K562 (cell line): ENCODE results near the gene ATG4C. TPM values are rescaled to one million over a fixed set of nuclear protein-coding genes. Genes with fewer than 3 reads are reported as not detected.

ENCODE experiments used
- CREB3L1 ChIP-seq: fragments of 450-650 bp; IDR thresholded peaks from 2 replicates; pipeline ENCODE4 v1.6.1; 2014; ENCODE audit warnings: low read depth, mild to moderate bottlenecking, moderate library complexity, borderline replicate concordance
- DEAF1 ChIP-seq: fragments of 450-650 bp; formaldehyde crosslinking; IDR thresholded peaks from 2 replicates; pipeline ENCODE4 v1.4.0; 2020; ENCODE audit warnings: mild to moderate bottlenecking, moderate library complexity
- FOXJ2 ChIP-seq: fragments of 200-800 bp; sonication (Bioruptor generic); IDR thresholded peaks from 2 replicates; pipeline ENCODE4 v1.6.1; 2016; ENCODE audit warnings: missing genetic modification characterization, missing compliant biosample characterization
- MITF ChIP-seq: IDR thresholded peaks from 2 replicates; pipeline ENCODE4 v1.6.1; 2014; ENCODE audit warnings: antibody characterized with exemption
- POLR2AphosphoS5 ChIP-seq: IDR thresholded peaks from 2 replicates; pipeline ENCODE4 v1.6.1; 2011; ENCODE audit warnings: mild to moderate bottlenecking, low read depth, low read length, moderate library complexity; ENCODE audit not compliant: control insufficient read depth, insufficient read depth
- RBM17 ChIP-seq: fragments of 200-400 bp; formaldehyde crosslinking; IDR thresholded peaks from 2 replicates; pipeline ENCODE4 v1.6.1; 2017; ENCODE audit warnings: low read depth, mild to moderate bottlenecking, low read length, borderline replicate concordance
- RFX1 ChIP-seq: fragments of 450-650 bp; IDR thresholded peaks from 2 replicates; pipeline ENCODE4 v1.6.1; 2016; ENCODE audit warnings: mild to moderate bottlenecking, moderate library complexity
- SMAD2 ChIP-seq: fragments of 150-350 bp; IDR thresholded peaks from 2 replicates; pipeline ENCODE4 v1.6.1; 2014; ENCODE audit warnings: low read depth, mild to moderate bottlenecking, low read length
- ZHX1 ChIP-seq: fragments of 150-350 bp; conservative IDR thresholded peaks from 2 replicates; pipeline ENCODE4 v1.6.1; 2014; ENCODE audit warnings: low read length
- ZNF407 ChIP-seq: fragments of 450-650 bp; IDR thresholded peaks from 2 replicates; pipeline ENCODE4 v1.6.1; 2016; ENCODE audit warnings: low read depth
- polyA plus RNA-seq, 8 experiments: library from polyadenylated mRNA; depleted of rRNA in 4 of 8; stranded (reverse) in 5 of 8; unstranded in 3 of 8; fragments of >200 nt; fragmentation: Nextera tagmentation in 2 of 8; fragmentation: Illumina TruSeq in 1 of 8; extraction: Ambion mirVana in 2 of 8; extraction: Trizol in 1 of 8; gene quantifications; 2 replicates each; pipeline versions ENCODE4 v1.2.1 to v1.2.3, GENCODE V29; 2011 to 2014; ENCODE audit warnings: inconsistent platforms in 1 of 8, missing spikeins in 1 of 8
- total RNA-seq, 7 experiments: library from RNA; depleted of rRNA in 6 of 7; stranded (reverse); fragments of >200 nt in 6 of 7; fragmentation: Illumina TruSeq in 2 of 7; extraction: Trizol in 2 of 7; gene quantifications; 2 replicates each; pipeline versions ENCODE4 v1.2.1 to v1.2.3, GENCODE V29; 2011 to 2021; ENCODE audit warnings: low replicate concordance in 1 of 7

ATG4C gene
- total and polyA plus RNA-seq, 9 of the 15 experiments (the other 6 are each of a cell fraction or from before 2014, with no cell fraction given) = 7.6 to 35.8 (median 16.1) TPM

GRCh38 chr1:62796221-62796620 is 12.3 kb downstream of the ATG4C start (continued):
- TF ChIP-seq ZNF407 (no peak), ZHX1 (no peak), RFX1 (peak; percentile 18), MITF (no peak), DEAF1 (CRISPR knock-in tag) (no peak), SMAD2 (no peak), POLR2AphosphoS5 (no peak), RBM17 (no peak), FOXJ2 (tag) (0 out of 2 replicates have a peak, but pooled peaks have one; percentile 39), CREB3L1 (no peak)
